Occipital lobe (tissue), 2 donors: ENCODE data around the gene RGS16. TPM values are rescaled to one million over a fixed set of nuclear protein-coding genes. Genes with fewer than 3 reads are reported as not detected.

Experiments
- DNase-seq: peaks from one replicate; lab custom pipeline; 2025; lab: John Stamatoyannopoulos, UW
- total RNA-seq: library from RNA; depleted of rRNA; stranded (reverse); fragments of >200 nt; gene quantifications from one replicate; pipeline ENCODE4 v1.2.3, GENCODE V29; 2014

The RGS16 gene
- total RNA-seq, 1 donor from 2014 or later, result 1.6 TPM

GRCh38 chr1:182584746-182585145 is 19.4 kb downstream of the RGS16 start:
- DNase-seq, result no peak

GRCh38 chr1:182580736-182581135 is 23.5 kb downstream of the RGS16 start:
- DNase-seq, result no peak

- DNase-seq, result no peak
These were observed 28.5 kb downstream of the RGS16 start for GRCh38 chr1:182575540-182576149.

GRCh38 chr1:182574156-182574555 is 30.0 kb downstream of the RGS16 start:
- no peak for DNase-seq

DNA sequence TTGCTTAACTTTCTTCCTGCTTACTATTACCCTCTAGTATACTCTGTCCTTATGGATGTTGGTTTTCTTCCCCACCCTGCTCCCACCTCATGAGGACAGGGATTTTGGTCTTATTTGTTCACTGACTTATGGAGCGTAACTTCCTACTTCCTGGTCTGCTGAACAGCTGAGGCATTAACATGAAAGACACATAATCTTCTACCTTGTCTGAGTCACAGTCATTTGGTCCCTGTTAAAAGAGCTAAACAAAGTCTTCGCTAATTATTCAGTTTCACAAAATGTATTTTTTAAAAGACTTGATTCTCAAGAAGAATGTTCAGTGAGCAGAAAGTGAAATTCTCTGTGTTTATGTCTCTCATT is 33.6 kb downstream of the RGS16 start:
- no peak for DNase-seq

DNA sequence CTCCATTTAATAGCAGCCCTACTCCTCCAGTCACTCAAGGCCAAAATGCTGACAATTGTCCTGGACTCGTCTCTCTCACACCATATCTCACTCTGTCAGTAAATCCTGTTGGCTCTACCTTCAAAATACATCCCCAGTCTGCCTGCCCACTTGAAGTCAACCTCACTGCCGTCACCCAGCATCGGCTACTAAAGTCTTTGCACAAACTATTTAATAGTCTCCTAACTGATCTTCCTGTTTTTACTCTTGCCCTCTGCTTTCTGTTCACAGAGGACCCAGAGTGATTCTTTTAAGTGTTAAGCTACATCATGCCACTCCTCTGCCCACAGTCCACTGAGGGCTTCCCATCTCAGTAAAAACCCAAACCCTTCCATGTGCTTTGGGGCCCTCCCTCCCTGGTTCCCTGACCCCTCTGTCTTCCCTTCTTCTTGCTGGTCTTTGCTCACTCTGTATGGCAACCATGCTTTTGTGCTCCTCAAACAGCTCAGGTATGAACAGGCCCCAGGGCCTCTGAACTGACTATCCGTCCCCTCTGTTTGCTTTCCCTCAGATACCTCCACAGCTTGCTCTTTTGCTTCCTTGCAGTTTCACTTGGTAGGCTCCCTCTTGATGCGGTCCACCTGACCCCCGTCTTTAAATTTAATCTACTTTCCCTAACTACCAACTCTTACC is 34.1 kb downstream of the RGS16 start:
- no peak for DNase-seq

GRCh38 chr1:182568647-182569284 is 35.4 kb downstream of the RGS16 start:
- DNase-seq, result no peak

DNA sequence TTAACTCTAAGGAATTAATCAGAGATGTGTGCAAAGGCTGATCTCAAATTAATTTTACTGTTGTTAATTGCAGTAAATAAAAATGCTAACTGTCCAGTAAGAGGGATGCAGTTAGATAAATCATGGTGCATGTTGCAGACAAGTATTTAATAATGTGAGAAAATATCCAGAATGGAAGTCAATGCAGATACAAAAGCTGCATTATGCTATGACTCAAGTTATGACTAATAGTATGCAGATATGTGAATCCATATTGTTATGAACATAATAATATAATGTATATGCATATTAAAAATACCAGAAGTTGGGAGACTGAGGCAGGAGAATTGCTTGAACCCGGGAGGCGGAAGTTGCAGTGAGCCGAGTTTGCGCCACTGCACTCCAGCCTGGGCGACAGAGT is 36.6 kb downstream of the RGS16 start:
- DNase-seq, result no peak

DNA sequence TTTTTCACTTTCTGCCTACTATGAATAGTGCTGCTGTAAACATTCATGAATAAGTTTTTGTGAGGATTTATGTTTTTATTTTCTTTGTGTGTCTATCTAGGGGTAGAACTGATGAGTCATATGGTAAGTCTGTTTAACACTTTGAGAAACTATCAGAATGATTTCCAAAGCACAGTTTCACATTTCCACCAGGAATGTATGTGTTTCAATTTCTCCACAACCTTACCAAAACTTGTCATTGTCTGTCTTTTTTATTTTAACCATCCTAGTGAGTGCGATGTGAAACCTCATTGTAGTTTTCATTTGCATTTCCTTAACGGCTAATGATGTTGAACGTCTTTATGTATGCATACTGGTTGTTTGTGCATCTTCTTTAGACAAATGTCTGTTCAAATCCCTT is 38.7 kb downstream of the RGS16 start:
- no peak for DNase-seq

- no peak for DNase-seq
These were observed 39.7 kb downstream of the RGS16 start for GRCh38 chr1:182564406-182565004.

GRCh38 chr1:182563095-182563494 is 41.1 kb downstream of the RGS16 start:
- no peak for DNase-seq

- DNase-seq, result no peak
These were observed 42.7 kb downstream of the RGS16 start for GRCh38 chr1:182561456-182561855.

GRCh38 chr1:182560392-182560984 is 43.7 kb downstream of the RGS16 start:
- no peak for DNase-seq

DNA sequence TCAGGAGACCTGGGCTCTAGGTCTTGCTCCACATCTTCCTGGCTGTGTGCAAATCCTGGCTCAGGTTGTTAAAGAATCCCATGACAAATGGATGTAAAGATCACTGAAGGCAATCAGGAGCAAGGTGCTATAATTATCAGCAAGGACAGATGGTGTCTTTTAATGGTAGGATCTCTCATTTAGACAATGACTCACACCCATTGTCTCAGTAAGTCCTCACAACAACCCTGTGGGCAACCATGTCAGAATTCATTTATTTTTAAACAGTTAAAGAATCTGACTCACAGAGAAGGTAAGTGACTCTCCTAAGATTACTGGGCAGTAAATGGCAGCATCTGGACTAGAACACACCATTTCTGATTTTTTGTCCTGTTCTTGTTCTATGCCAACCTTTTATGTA is 47.9 kb downstream of the RGS16 start:
- no peak for DNase-seq

- DNase-seq, result no peak
These were observed 48.7 kb downstream of the RGS16 start for GRCh38 chr1:182555493-182555892.

GRCh38 chr1:182552527-182552926 is 51.7 kb downstream of the RGS16 start:
- DNase-seq, result no peak

GRCh38 chr1:182549811-182550210 is 54.4 kb downstream of the RGS16 start:
- DNase-seq, result no peak

DNA sequence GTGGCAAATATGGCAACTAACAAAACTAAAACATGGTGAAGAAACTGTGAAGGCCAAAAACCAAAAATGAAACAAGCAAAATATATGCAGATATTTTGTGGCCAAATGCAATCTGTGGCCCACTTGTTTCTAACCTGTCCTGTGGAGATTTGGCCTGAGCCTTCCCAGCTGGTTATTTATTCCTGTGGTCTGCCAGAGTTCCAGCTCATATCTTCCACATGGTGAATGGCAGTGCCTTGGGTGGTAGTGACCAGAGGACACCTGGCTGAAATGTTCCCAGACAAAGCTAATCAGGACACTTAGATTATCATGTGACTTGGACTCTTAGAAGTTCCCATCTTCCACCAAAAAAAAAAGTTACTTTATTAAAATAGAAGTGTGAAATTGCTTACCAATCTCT is 54.8 kb downstream of the RGS16 start:
- no peak for DNase-seq
